Measurements from ENCODE around the gene IL17REL.

IL17REL gene

GRCh38 chr22:50012211-50013181, at the start of gene IL17REL:
Gene IL17REL, minus strand, starts transcription at chr22:50012765. Its CDS starts 119 bp downstream, at chr22:50012646.
- no peak for DNase-seq (ENCODE audit: low read depth)

DNA sequence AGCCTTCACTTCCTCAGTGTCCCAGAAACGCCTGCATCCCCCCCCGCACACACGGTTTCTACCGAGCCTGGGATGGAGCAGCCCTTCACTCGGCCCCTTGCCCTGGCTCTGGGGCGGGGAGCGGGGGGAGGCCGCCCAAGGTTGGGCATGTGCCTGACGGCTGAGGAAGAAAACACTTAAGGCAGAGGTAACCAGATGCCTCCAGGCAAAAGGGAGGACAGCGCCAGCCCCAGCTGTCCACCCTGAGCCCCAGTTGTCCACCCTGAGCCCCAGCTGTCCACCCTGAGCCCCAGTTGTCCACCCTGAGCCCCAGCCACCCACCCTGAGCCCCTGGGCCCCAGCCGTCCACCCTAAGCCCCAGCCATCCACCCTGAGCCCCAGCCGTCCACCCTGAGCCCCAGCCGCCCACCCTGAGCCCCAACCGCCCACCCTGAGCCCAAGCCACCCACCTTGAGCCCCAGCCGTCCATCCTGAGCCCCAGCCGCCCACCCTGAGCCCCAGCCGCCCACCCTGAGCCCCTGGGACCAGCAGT, 49.3 kb upstream of the IL17REL start:
- DNase-seq (ENCODE audit: low read depth): no peak

- DNase-seq (ENCODE audit: low read depth): no peak
Observed at GRCh38 chr22:50061141-50061823, 48.7 kb upstream of the IL17REL start.

DNA sequence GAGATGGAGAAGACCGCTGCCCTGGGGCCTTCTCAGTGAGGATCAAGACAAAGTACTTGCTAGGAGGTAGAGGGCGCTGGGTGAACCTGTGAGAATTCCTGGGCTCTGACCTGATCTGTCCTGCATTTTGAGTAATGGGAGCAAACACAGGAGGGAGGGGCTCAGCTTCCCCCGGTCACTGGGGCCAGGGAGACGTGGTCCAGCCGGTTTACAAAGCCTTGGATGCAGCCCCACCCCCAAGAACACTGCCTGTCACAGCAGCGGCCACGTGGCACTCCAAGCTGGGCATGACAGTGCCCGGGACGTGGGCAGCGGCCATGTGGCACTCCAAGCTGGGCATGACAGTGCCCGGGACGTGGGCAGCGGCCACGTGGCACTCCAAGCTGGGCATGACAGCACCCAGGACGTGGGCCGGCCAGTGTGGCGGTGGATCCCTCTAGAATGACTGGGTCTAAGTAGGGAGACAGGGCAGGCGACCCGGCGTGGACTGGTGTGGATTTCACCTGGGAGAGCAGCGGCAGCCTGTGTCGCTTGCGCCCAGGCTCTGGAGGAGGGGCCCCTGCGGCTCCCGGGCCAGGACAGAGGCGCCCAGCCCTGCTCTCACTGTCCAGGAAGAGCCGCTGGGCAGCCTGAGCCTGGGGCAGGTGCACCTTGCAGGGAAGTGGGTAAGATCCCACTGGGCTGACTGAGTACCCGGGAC, 48.0 kb upstream of the IL17REL start:
- DNase-seq (ENCODE audit: low read depth): no peak

DNA sequence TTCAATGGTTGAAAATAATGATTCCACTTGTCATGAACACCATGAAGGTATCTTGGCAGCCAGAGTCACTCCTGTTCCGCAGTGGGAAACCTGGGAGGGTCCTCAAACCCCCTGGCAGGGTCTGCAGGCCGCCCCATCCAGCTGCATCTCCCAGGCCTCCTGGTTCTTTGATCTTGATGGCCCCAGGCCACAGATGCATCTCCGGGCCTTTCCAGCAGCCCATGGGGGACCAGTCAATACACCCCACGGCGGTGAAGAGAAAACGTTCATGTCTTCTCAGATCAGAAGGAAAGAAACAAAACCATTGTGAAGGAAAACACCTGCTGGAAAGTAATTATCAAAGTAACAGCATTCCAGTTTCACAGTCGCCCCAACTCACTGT, 47.3 kb upstream of the IL17REL start:
- DNase-seq (ENCODE audit: low read depth): no peak

DNA sequence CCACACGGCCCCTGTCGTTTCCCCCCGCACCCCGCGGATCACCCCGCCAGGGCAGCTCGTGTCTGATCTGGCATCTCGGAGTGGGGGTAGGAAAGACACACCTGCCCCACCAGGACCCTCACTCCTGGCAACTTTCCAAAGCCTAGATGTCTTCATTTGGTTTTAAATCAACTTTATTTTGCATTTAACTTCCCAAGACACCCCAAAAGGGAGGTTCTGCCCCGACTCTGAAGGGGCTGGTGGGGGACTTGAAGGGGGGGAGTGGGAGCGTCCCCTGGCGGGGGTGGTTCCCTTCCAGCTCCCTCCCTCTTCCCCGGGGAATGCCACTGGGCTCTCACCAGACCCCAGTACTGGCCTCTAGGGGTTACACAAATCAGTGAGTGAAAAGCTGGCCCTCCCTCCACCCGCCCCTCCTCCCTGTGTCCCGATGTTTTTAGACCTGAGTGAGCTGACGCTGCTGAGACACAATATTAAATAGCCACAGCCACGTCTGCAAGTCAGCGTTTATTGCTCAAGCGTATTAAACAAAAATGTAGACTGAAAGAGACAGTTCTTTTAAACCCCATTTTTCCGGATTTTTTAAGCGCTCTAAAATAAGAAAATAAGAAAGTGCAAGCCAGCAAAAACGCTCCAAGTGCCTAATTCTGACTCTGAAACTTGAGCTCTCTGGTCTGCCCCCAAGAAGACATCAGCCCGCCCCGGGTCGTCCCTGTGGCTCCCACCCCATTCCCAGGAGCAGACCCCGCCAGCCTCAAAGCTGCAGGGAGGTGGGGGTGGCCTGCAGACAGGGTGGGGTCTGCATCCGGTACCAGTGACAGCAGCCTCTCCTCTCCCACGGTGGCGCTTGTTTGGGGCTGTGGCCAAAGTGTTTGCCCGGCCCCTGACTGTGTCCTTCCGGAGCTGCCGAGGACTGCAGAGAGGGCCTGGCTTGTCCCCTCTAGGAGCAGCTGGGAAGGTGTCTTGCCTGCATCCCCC, 46.6 kb upstream of the IL17REL start:
- peak; percentile 34 for DNase-seq (ENCODE audit: low read depth)

DNA sequence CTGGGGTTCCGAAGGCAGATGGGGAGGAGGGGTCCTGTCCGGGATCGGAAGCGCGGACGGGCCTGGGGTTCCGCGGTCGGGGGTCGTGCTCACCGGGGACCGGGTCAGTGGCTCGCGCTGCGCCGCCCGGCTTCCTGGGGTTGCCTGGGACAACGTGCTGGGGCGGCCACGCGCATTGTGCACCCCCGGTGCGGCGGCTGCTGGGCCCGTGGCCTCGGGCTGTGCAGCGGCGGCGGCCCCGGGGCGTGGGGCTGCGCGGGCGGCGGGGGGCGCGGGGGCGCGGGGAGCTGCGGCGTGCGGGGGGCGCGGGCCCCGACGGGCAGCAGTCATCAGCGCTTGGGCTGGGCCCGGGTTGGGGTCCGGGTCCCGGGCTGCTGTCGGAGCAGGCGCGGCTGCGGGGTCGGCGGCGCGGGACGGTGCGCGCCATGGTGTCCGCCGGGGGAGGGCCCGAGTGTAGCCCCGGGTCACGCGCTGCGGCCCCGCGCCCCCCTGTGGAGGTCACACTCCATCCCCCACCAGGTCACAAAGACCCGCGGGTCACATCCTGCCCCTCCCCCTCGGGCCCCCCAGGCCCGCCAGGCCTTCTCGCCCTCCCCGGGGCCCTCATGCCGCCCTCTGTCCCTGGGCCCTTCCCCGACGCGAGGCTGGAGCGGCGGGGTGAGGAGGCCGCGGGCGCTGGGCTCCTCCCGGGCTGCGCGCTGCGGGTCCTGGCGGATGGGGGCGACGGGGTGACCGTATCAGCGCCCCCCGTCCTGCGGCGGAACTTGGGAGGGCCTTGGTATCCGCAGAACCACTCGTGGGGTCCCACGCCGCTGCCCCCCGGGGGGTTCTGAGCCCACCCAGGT, 45.7 kb upstream of the IL17REL start, which contains the start of gene TTLL8:
Gene TTLL8, minus strand, starts transcription at position 238 of the 845 bp plus-strand sequence.
- DNase-seq (ENCODE audit: low read depth): no peak

DNA sequence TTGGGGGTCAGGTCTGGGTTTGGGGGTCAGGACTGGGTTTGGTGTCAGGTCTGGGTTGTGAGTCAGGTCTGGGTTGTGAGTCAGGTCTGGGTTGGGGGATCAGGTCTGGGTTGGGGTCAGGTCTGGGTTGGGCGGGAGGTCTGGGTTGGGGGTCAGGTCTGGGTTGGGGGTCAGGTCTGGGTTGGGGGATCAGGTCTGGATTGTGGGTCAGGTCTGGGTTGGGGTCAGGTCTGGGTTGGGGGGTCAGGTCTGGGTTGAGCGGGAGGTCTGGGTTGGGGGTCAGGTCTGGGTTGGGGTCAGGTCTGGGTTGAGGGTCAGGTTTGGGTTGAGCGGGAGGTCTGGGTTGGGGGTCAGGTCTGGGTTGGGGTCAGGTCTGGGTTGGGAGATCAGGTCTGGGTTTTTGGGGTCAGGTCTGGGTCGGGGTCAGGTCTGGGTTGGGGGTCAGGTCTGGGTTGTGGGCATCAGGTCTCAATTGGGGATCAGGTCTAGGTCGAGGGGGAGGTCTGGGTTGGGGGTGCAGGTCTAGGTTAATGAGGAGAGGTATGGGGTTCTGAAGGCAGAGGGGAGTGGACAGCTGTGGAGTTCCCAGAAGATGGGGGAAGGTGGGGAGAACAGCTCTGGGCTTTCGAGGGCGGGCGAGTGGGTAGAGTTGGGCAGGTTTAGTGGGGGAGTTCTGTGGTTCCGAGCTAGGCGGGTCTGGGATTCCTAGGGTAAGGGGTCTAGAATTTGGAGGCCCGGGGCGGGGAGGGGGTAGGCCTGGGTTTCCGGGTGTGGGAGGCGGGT, 44.9 kb upstream of the IL17REL start:
- no peak for DNase-seq (ENCODE audit: low read depth)

- no peak for DNase-seq (ENCODE audit: low read depth)
Observed at GRCh38 chr22:50056214-50056972, 43.8 kb upstream of the IL17REL start.

- DNase-seq (ENCODE audit: low read depth): no peak
Observed at GRCh38 chr22:50053861-50054260, 41.3 kb upstream of the IL17REL start.

- no peak for DNase-seq (ENCODE audit: low read depth)
Observed at GRCh38 chr22:50051930-50052329, 39.4 kb upstream of the IL17REL start.

DNA sequence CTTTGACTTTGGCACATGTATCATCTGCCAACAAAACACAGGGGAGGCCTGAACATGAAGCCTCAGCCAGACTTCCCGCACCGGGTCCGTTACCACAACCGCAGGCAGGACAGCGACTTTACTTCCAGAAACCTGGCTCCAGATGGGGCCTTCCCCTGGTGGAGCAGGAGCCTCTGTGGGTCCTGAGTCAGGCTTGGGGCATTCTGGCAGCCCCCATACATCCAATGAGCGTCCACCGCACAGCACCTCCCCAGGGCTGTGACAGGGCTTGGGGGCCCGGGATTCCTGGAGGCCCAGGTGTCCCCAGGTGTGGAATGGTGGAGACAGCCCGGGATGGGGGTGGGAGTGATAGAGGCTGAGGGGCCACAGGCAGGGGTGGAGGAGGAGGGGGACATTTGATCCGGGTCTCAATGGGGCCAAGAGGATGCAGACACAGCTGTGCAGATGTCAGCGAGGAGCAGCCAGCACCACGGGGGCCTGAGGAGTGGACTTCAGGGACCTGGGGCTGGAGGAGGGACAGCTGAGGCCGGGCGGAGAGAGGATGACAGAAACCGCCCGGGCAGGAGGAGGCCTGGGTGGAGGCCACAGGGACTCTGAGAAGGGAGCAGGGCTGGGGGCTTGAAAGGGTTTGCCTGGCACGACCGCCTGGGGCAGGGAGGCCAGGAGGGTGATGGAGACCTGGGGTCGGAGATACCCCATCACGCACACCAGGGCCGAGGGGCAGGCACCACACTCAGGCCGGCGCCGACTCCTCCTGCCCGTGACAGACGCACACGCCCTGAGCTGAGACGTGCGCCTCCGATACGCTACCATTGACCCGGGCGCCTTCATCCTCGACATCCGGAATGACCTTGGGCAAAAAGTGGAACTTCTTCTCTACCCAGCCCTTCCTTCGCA, 37.0 kb upstream of the IL17REL start:
- no peak for DNase-seq (ENCODE audit: low read depth)

DNA sequence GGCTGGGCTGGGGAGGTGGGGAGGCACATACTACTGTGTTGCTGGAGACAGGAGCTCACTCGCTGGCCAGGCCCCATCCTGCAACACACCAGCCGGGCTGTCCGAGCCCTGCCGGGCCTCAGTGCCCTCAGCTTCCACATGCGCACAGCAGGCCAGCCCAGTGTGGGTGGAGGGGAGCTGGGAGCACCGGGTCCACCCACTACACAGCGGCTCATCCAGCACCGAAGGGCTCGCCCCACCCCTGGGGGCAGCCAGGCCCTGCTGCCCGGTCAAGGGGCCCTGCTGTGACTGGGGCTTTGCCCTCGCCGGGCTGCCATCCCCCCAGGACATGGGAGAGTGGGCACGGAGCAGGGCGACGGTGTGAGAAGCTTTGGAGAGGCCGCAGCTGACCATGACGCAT, 36.3 kb upstream of the IL17REL start:
- DNase-seq (ENCODE audit: low read depth): no peak

- no peak for DNase-seq (ENCODE audit: low read depth)
Observed at GRCh38 chr22:50048061-50048765, 35.6 kb upstream of the IL17REL start.

DNA sequence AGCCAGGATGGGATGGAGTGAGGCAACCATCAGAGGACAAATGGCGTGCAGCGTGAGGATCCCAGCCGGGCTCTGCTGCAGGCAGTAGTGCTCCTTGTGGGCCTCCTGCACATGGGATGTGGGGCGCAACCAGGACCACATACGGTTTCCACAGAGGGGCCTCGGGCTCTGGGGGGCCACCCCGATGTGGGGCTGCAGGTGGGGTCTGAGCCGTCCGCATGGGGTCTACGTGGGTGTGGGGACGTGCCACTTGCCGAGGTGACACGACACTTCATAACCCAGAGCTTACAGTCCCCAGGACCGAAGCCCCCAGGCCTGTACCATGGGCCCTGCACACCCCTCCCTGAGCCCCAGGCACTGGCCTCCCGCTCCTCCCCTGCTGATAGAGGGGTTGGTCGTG, 34.8 kb upstream of the IL17REL start:
- no peak for DNase-seq (ENCODE audit: low read depth)

DNA sequence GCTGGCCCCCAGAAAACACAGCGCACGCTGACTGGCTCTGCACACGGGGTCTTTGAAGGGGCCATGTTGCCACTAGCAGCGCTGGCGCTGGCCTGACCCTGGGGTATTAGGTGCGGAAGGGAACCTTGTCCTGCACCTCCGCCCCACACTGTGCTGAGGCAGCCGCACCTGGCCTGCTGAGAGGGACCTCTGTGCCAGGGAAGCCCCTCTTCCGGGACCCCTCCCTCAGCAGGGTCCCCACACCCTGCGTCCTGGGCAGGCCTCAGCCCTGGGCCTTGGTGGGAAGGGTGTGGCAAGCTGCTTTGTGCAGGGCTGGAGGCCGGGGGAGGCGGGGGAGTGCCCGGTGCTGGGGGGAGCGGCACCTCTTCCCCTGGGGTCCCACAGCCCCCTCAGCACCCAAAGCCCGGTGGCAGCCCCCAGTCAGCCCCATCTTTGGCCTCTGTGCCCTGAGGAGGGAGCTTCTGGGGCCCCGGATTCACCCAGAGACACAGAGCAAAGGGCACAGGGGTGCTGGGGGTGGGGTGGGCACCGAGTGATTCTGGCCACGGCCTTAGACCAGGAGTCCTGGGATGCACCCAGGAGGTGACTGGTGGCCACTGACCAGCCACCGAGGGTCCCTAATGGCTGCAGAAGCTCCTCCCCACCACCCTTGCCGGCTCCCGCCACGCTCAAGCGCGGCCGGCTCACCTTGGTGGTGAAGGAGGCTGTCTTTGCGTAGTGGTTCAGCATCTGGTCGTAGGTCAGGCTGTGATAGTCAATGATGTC, 34.1 kb upstream of the IL17REL start:
- DNase-seq (ENCODE audit: low read depth): no peak

Measured in fibroblast of gingiva (primary cell).